ENCODE measurements around the gene PDE2A. TPM values are rescaled to one million over a fixed set of nuclear protein-coding genes. Genes with fewer than 3 reads are reported as not detected.

Gene PDE2A
- total and polyA plus RNA-seq, 11 donors, result 16.8 to 53.7 (median 23.7) TPM

DNA sequence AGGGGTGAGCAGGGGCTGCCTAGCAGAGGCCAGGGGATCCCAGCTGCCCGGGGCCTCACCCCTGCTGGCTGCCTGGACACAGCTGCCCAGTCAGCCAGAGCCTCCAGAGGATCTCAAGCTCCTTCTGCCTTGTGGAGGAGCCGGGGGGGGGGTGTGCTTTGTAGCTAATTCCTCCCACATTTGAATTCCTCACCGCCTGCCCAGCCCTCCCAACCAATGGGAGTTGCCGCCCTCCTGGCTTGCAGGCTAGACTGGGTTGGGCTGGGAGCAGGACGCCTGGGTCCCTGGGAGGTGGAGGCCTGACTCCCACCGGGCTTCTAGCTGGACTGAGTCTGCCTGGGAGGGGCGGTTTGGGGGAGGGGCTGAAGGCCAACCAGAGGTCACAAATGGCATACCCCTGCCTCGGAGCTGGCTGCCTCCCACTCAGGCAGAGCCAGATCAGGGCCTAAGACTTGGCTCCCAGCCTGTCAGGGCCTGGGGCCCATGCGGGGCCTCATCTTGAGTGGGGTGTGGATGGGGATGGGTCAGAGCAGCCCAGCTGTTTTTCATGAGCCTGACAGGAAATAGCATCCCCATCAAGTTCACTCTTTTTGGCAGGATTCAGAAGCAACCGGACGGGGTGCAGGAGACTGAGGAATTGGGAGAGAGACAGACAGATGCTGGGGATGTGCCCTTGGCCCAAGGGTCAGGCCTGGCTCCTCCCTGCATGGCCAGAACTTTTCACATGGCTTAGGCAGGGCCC, 29.2 kb upstream of the PDE2A start:
- ATAC-seq, result peak; percentile 51 to 71 (median 70)
- TF ChIP-seq, protein P1, sequence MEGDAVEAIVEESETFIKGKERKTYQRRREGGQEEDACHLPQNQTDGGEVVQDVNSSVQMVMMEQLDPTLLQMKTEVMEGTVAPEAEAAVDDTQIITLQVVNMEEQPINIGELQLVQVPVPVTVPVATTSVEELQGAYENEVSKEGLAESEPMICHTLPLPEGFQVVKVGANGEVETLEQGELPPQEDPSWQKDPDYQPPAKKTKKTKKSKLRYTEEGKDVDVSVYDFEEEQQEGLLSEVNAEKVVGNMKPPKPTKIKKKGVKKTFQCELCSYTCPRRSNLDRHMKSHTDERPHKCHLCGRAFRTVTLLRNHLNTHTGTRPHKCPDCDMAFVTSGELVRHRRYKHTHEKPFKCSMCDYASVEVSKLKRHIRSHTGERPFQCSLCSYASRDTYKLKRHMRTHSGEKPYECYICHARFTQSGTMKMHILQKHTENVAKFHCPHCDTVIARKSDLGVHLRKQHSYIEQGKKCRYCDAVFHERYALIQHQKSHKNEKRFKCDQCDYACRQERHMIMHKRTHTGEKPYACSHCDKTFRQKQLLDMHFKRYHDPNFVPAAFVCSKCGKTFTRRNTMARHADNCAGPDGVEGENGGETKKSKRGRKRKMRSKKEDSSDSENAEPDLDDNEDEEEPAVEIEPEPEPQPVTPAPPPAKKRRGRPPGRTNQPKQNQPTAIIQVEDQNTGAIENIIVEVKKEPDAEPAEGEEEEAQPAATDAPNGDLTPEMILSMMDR (IDR thresholded peaks at IDR 0.05), result no peak
- TF ChIP-seq POLR2A (IDR thresholded peaks at IDR 0.05), result no peak
- Histone ChIP-seq H3K4me3 (peak overlapping the region in 8 of 12 donors; percentile 25 to 57 (median 44)), H3K27ac (peak overlapping the region; percentile 10 to 82 (median 48)), H3K27me3 (no peaks in the 10 kb centered on the region), H3K9me3 (no peaks in the 10 kb centered on the region), H3K4me1 (peaks cover 0 to 37% (median 15%) of the 10 kb centered on the region in 12 donors), H3K36me3 (peaks cover 0 to 99% (median 84%) of the 10 kb centered on the region in 9 donors)
- peak; percentile 71 to 92 (median 82) for DNase-seq
- WGBS, 4 donors, result 33 to 48% (median 46%) methylated on average over 7 to 11 of the region's 11 CpGs
- intact Hi-C loops (cut with DNase I), result no loop called here

DNA sequence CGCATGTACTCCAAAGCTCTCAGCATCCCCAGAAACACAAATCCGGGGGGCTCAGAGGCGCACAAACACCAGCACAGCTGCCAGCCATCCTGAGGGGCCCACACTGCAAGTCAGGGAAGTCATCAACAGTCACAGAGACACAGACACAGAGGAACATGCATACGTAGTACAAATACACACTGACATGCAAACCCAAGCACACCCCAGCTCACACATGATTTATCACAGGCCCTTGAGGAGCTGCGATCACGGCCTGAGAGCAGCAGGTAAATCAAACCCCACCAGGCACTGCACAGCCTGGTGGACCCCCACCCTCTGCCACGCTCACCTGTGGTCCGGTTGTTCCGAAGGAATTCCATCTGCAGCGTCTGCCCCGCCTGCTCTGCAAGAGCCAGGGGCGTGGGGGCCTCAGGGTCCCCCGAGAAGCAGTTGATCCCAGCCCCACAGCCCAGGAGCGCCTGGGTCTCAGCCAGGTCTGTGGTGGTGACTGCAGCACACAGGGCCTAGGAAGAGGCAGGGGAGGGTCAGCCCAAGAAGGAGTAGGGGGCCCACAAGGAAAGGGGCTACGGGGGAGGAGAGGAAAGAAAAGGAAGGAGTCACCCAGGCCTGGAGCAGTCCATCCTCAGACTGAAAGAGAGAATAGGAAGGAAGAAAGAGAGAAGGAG, 28.5 kb upstream of the PDE2A start:
- WGBS, 4 donors, result 62 to 86% (median 80%) methylated on average over 8 to 15 of the region's 15 CpGs
- Histone ChIP-seq H3K27me3 (no peaks in the 10 kb centered on the region), H3K36me3 (peaks cover 0 to 99% (median 84%) of the 10 kb centered on the region in 9 donors), H3K4me1 (peaks cover 0 to 37% (median 15%) of the 10 kb centered on the region in 12 donors), H3K4me3 (peak overlapping the region in 10 of 12 donors; percentile 10 to 57 (median 37)), H3K27ac (peak overlapping the region in 11 of 12 donors; percentile 10 to 82 (median 52)), H3K9me3 (no peaks in the 10 kb centered on the region)
- TF ChIP-seq, protein P1 (IDR thresholded peaks at IDR 0.05), result no peak
- TF ChIP-seq POLR2A (IDR thresholded peaks at IDR 0.05), result no peak
- ATAC-seq (no peak), DNase-seq (no peak)
- intact Hi-C loops (cut with DNase I), result no loop called here

DNA sequence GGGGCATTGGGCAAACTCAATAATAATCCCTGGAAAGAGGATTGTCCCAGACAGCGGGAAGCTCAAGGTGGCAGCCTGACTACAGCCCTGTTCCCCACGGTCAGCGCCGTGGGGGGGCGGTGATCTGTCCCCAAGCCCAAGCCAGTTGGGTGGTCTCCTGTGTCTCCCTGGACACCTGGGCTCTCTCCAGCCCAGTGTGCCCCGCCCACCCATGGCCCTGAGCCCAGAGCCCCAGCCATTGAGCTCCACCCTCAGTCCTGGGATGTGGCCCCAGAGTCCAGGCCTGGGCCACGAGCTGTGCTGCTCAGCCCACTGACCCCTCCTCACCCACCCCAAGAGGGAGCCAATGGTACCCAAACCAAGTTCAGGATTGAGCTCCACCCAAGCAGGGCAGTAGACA, 27.9 kb upstream of the PDE2A start:
- H3K27ac ChIP-seq, result peak overlapping the region in 6 of 12 donors; percentile 14 to 82 (median 58)
- ATAC-seq, result peak in 1 of 4 donors; percentile 13
- H3K27me3 ChIP-seq, result no peaks in the 10 kb centered on the region
- DNase-seq, result no peak
- peaks cover 0 to 99% (median 84%) of the 10 kb centered on the region in 9 donors for H3K36me3 ChIP-seq
- peaks cover 0 to 37% (median 15%) of the 10 kb centered on the region in 12 donors for H3K4me1 ChIP-seq
- H3K9me3 ChIP-seq, result no peaks in the 10 kb centered on the region
- peak overlapping the region in 10 of 12 donors; percentile 10 to 57 (median 37) for H3K4me3 ChIP-seq
- WGBS, 4 donors, result 74 to 80% (median 78%) methylated on average over 5 to 7 of the region's 7 CpGs
- TF ChIP-seq POLR2A (IDR thresholded peaks at IDR 0.05), result no peak
- TF ChIP-seq, protein P1 (IDR thresholded peaks at IDR 0.05), result no peak
- intact Hi-C loops (cut with DNase I), result no loop called here

DNA sequence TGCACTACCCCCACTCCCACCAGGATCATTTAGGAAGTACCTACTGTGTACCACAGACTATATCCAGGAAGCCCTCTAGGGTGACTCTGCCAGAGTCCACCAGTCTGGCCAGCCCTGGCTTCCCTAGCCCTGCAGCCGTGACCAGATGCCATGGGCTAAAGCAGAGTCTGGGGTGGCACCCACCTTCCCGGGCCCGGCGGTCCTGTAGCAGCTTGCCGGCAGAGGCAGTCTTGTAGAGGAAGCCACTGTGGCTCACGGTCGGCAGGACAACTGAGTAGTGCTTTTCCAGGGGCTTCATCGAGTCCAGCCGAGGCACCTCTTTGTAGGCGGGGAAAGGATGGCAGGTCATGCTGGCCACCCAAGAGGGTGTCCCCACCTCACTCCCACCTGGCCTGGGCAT, 27.2 kb upstream of the PDE2A start:
- Histone ChIP-seq H3K4me3 (peak overlapping the region in 5 of 12 donors; percentile 25 to 57 (median 49)), H3K36me3 (peaks cover 0 to 99% (median 84%) of the 10 kb centered on the region in 9 donors), H3K27ac (no peak overlapping the region), H3K4me1 (peaks cover 0 to 37% (median 15%) of the 10 kb centered on the region in 12 donors), H3K9me3 (no peaks in the 10 kb centered on the region), H3K27me3 (no peaks in the 10 kb centered on the region)
- no peak for ATAC-seq
- TF ChIP-seq, protein P1 (IDR thresholded peaks at IDR 0.05), result no peak
- no peak for TF ChIP-seq POLR2A (IDR thresholded peaks at IDR 0.05)
- no peak for DNase-seq
- intact Hi-C loops (cut with DNase I), result no loop called here
- WGBS, 4 donors, result 81 to 94% (median 89%) methylated on average over 5 to 10 of the region's 10 CpGs

All from heart left ventricle (tissue), 16 donors.